ENCODE measurements around the gene SVOPL. TPM values are rescaled to one million over a fixed set of nuclear protein-coding genes. Genes with fewer than 3 reads are reported as not detected.

The SVOPL gene
- total RNA-seq, 2 donors from 2014 or later, result not detected

GRCh38 chr7:138606236-138606635, 94.9 kb downstream of the SVOPL start:
- ATAC-seq (no peak), DNase-seq (no peak)
- no peaks in the 10 kb centered on the region for H3K9me3 ChIP-seq (ENCODE audit: control insufficient read depth, low read length, poor library complexity, severe bottlenecking)
- H3K27ac Mint-ChIP-seq, result no peak overlapping the region
- H3K36me3 Mint-ChIP-seq (ENCODE audit: low read depth), result peaks cover 2% of the 10 kb centered on the region
- H3K4me3 Mint-ChIP-seq, result no peak overlapping the region
- no peaks in the 10 kb centered on the region for H3K27me3 Mint-ChIP-seq
- peaks cover 18% of the 10 kb centered on the region for H3K4me1 Mint-ChIP-seq

GRCh38 chr7:138603549-138604318, 97.4 kb downstream of the SVOPL start:
- ATAC-seq, result no peak
- Mint-ChIP-seq H3K36me3 (ENCODE audit: low read depth) (peaks cover 2% of the 10 kb centered on the region), H3K27ac (no peak overlapping the region), H3K27me3 (peaks cover 8% of the 10 kb centered on the region), H3K4me1 (peaks cover 18% of the 10 kb centered on the region), H3K4me3 (no peak overlapping the region)
- H3K9me3 ChIP-seq (ENCODE audit: control insufficient read depth, low read length, poor library complexity, severe bottlenecking), result no peaks in the 10 kb centered on the region
- DNase-seq, result no peak

- no peak overlapping the region for H3K4me3 Mint-ChIP-seq
- H3K27ac Mint-ChIP-seq, result no peak overlapping the region
- DNase-seq (no peak), ATAC-seq (no peak)
- H3K9me3 ChIP-seq (ENCODE audit: control insufficient read depth, low read length, poor library complexity, severe bottlenecking), result no peaks in the 10 kb centered on the region
- H3K27me3 Mint-ChIP-seq, result peaks cover 17% of the 10 kb centered on the region
- peaks cover 8% of the 10 kb centered on the region for H3K4me1 Mint-ChIP-seq
- H3K36me3 Mint-ChIP-seq (ENCODE audit: low read depth), result peaks cover 2% of the 10 kb centered on the region
Measured at GRCh38 chr7:138602451-138602850, 98.7 kb downstream of the SVOPL start.

- Mint-ChIP-seq H3K4me1 (no peaks in the 10 kb centered on the region), H3K27me3 (peaks cover 18% of the 10 kb centered on the region)
Measured at GRCh38 chr7:138595454-138595853, 105.7 kb downstream of the SVOPL start.

GRCh38 chr7:138590154-138590553, 111.0 kb downstream of the SVOPL start:
- Mint-ChIP-seq H3K27ac (no peak overlapping the region), H3K4me3 (no peak overlapping the region), H3K27me3 (no peaks in the 10 kb centered on the region), H3K36me3 (ENCODE audit: low read depth) (no peaks in the 10 kb centered on the region), H3K4me1 (no peaks in the 10 kb centered on the region)
- DNase-seq (no peak), ATAC-seq (no peak)
- H3K9me3 ChIP-seq (ENCODE audit: control insufficient read depth, low read length, poor library complexity, severe bottlenecking), result no peaks in the 10 kb centered on the region

More at GRCh38 chr7:138595454-138595853, 105.7 kb downstream of the SVOPL start:
- no peaks in the 10 kb centered on the region for H3K36me3 Mint-ChIP-seq (ENCODE audit: low read depth)
- H3K4me3 Mint-ChIP-seq, result no peak overlapping the region
- DNase-seq, result no peak
- H3K27ac Mint-ChIP-seq, result no peak overlapping the region
- ATAC-seq, result no peak
- H3K9me3 ChIP-seq (ENCODE audit: control insufficient read depth, low read length, poor library complexity, severe bottlenecking), result no peaks in the 10 kb centered on the region

- Mint-ChIP-seq H3K4me3 (no peak overlapping the region), H3K4me1 (no peaks in the 10 kb centered on the region), H3K36me3 (ENCODE audit: low read depth) (no peaks in the 10 kb centered on the region), H3K27ac (no peak overlapping the region), H3K27me3 (no peaks in the 10 kb centered on the region)
- ATAC-seq, result no peak
- H3K9me3 ChIP-seq (ENCODE audit: control insufficient read depth, low read length, poor library complexity, severe bottlenecking), result no peaks in the 10 kb centered on the region
- DNase-seq, result no peak
Measured at GRCh38 chr7:138588986-138589385, 112.2 kb downstream of the SVOPL start.

GRCh38 chr7:138587485-138587884, 113.7 kb downstream of the SVOPL start:
- Mint-ChIP-seq H3K27me3 (no peaks in the 10 kb centered on the region), H3K36me3 (ENCODE audit: low read depth) (no peaks in the 10 kb centered on the region), H3K27ac (no peak overlapping the region), H3K4me1 (no peaks in the 10 kb centered on the region), H3K4me3 (no peak overlapping the region)
- ATAC-seq, result no peak
- DNase-seq, result no peak
- H3K9me3 ChIP-seq (ENCODE audit: control insufficient read depth, low read length, poor library complexity, severe bottlenecking), result no peaks in the 10 kb centered on the region

GRCh38 chr7:138585283-138585993, 115.7 kb downstream of the SVOPL start:
- H3K9me3 ChIP-seq (ENCODE audit: control insufficient read depth, low read length, poor library complexity, severe bottlenecking), result no peaks in the 10 kb centered on the region
- ATAC-seq (no peak), DNase-seq (no peak)
- Mint-ChIP-seq H3K4me3 (no peak overlapping the region), H3K27ac (no peak overlapping the region), H3K4me1 (no peaks in the 10 kb centered on the region), H3K36me3 (ENCODE audit: low read depth) (no peaks in the 10 kb centered on the region), H3K27me3 (no peaks in the 10 kb centered on the region)

- H3K9me3 ChIP-seq (ENCODE audit: control insufficient read depth, low read length, poor library complexity, severe bottlenecking), result no peaks in the 10 kb centered on the region
- ATAC-seq (no peak), DNase-seq (no peak)
- no peak overlapping the region for H3K27ac Mint-ChIP-seq
- no peaks in the 10 kb centered on the region for H3K27me3 Mint-ChIP-seq
- no peaks in the 10 kb centered on the region for H3K4me1 Mint-ChIP-seq
- peaks cover 2% of the 10 kb centered on the region for H3K36me3 Mint-ChIP-seq (ENCODE audit: low read depth)
- no peak overlapping the region for H3K4me3 Mint-ChIP-seq
Measured at GRCh38 chr7:138584696-138585095, 116.5 kb downstream of the SVOPL start.

- H3K9me3 ChIP-seq (ENCODE audit: control insufficient read depth, low read length, poor library complexity, severe bottlenecking), result no peaks in the 10 kb centered on the region
- ATAC-seq (no peak), DNase-seq (no peak)
- H3K36me3 Mint-ChIP-seq (ENCODE audit: low read depth), result peaks cover 2% of the 10 kb centered on the region
- H3K4me1 Mint-ChIP-seq, result no peaks in the 10 kb centered on the region
- no peaks in the 10 kb centered on the region for H3K27me3 Mint-ChIP-seq
- no peak overlapping the region for H3K4me3 Mint-ChIP-seq
- H3K27ac Mint-ChIP-seq, result no peak overlapping the region
Measured at GRCh38 chr7:138584283-138584682, 116.9 kb downstream of the SVOPL start.

- H3K4me1 Mint-ChIP-seq, result no peaks in the 10 kb centered on the region
- ATAC-seq (no peak), DNase-seq (no peak)
- H3K27ac Mint-ChIP-seq, result no peak overlapping the region
- no peak overlapping the region for H3K4me3 Mint-ChIP-seq
- no peaks in the 10 kb centered on the region for H3K27me3 Mint-ChIP-seq
- peaks cover 2% of the 10 kb centered on the region for H3K36me3 Mint-ChIP-seq (ENCODE audit: low read depth)
- H3K9me3 ChIP-seq (ENCODE audit: control insufficient read depth, low read length, poor library complexity, severe bottlenecking), result no peaks in the 10 kb centered on the region
Measured at GRCh38 chr7:138581065-138581464, 120.1 kb downstream of the SVOPL start.

- ATAC-seq (no peak), DNase-seq (no peak)
- H3K27me3 Mint-ChIP-seq, result no peaks in the 10 kb centered on the region
- peaks cover 6% of the 10 kb centered on the region for H3K36me3 Mint-ChIP-seq (ENCODE audit: low read depth)
- H3K4me3 Mint-ChIP-seq, result no peak overlapping the region
- no peaks in the 10 kb centered on the region for H3K9me3 ChIP-seq (ENCODE audit: control insufficient read depth, low read length, poor library complexity, severe bottlenecking)
- no peak overlapping the region for H3K27ac Mint-ChIP-seq
- H3K4me1 Mint-ChIP-seq, result no peaks in the 10 kb centered on the region
Measured at GRCh38 chr7:138579671-138580070, 121.5 kb downstream of the SVOPL start.

- H3K27me3 Mint-ChIP-seq, result no peaks in the 10 kb centered on the region
- no peaks in the 10 kb centered on the region for H3K4me1 Mint-ChIP-seq
- H3K4me3 Mint-ChIP-seq, result no peak overlapping the region
- DNase-seq, result no peak
- H3K36me3 Mint-ChIP-seq (ENCODE audit: low read depth), result peaks cover 6% of the 10 kb centered on the region
- ATAC-seq, result no peak
- H3K9me3 ChIP-seq (ENCODE audit: control insufficient read depth, low read length, poor library complexity, severe bottlenecking), result no peaks in the 10 kb centered on the region
- H3K27ac Mint-ChIP-seq, result no peak overlapping the region
Measured at GRCh38 chr7:138579136-138579535, 122.0 kb downstream of the SVOPL start.
